GM19193 (cell line): Measurements from ENCODE around the gene THSD8.

ENCODE experiments used
- POLR2A ChIP-seq: IDR thresholded peaks from 4 replicates; pipeline ENCODE4 v1.6.1; 2011; ENCODE audit not compliant: insufficient read depth, insufficient read length; ENCODE audit errors: extremely low read depth

Gene THSD8

DNA sequence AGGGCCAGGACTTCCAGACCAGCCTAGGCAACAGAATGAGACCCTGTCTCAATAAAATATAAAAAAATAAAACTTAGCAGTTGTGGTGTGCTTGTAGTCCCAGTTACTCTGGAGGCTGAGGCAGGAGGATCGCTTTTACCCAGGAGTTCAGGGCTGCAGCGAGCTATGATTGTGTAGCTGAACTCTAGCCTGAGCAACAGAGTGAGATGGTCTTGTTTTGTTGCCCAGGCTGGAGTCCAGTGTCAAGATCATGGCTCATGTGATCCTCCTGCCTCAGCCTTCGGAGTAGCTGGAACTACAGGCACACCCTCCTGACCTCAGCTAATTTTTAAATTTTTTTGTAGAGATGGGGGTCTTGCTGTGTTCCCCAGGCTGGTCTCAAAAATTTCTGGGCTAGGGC is 14.9 kb upstream of the THSD8 start:
- TF ChIP-seq POLR2A = no peak

DNA sequence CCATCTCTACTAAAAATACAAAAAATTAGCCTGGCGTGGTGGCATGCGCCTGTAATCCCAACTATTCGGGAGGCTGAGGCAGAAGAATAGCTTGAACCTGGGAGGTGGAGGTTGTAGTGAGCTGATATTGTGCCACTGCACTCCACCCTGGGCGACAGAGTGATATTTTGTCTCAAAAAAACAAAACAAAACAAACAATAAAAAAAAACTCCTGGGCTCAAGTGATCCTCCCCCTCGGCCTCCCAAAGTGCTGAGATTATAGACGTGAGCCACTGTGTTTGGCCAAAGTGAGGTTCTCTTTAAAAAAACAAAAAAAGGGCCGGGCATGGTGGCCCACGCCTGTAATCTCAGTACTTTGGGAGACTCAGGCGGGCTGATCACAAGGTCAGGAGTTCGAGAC is 14.4 kb upstream of the THSD8 start:
- no peak for TF ChIP-seq POLR2A

DNA sequence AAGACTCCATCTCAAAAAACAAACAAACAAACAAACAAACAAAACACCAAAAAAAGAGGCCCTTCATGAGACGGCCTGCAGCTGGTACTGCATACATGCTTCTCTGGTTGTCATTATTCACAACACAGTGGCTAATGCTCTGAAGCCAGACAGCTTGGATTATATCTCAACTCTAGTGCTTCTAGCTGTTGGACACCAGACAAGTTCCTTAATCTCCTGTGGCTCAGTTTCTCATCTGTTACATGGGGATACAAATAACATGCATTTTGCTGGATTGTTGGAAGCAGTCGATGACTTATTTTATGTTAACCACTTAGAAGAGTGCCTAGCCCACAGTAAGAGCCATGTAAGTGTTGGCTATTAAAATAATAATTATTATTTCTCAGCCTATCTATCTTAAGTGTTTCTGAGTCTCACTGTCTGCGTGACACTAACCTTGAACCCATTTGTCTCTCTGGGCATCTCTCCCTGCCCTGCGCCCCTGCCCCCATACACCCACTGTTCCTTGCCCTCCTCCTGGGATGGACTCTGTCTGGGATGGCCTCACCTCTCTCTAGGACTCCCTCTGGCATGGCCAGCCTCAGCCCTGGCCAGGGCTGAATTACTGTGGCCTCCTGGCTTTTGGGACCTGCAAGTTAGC is 13.7 kb upstream of the THSD8 start:
- TF ChIP-seq POLR2A = no peak

DNA sequence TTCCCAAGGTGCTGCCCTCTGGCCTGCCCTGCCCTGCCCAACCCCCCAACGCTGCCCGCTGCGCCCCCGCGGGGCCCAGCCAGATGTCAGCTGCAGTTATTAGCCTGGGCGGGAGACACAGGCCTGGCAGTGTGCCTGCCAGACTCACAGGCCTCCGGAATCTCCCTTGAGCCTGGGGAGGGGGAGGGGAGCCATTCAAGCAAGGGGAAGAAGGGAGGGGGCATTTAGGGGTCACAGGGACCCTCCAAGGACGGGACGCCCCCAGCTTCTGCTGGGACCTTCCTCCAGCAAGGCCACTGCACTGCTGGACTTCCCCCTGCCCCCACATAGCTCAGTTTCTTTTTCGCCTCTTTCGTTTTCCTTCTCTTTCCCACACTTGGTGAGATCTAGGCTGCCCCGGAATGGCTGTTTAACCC is 13.2 kb upstream of the THSD8 start:
- peak; percentile 28 for TF ChIP-seq POLR2A

DNA sequence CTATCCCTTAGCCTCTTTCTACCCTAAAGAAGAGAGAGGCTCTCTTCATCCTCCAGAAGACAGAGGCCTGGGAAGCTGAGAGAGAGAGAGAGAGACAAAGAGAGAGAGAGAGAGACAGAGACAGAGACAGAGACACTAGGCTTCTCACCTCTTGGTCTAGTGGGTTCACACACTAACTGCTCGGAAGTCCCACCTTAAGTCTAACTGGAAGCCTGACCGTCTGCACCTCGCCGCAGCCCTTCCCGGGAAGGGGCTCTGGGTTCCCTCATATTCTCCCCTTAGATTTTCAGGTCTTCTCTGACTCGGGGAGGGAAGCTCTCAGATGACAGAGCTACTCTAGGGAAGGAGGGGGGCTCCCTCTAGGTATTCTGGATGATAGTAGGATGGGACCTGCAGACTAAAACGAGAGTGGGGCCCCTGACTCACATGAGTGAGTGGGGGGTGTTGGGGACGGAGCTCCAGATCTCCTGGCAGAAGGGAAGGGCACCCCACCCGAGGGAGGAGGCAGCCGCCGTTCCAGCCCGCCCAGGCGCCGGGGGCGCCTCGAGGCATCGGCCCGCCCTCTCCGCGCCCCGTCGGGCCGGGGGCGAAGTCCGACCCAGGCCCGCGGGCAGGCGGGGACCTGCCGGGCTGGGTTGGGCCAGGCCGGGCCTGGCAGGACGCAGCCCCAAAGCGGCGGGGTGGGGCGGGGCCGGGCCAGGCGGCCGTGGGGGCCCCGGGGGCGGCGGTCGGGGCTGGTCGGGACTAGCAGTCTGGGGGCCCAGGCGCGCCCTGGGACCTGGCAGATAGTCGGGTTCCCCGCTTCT is 12.6 kb upstream of the THSD8 start:
- TF ChIP-seq POLR2A = peak; percentile 56

DNA sequence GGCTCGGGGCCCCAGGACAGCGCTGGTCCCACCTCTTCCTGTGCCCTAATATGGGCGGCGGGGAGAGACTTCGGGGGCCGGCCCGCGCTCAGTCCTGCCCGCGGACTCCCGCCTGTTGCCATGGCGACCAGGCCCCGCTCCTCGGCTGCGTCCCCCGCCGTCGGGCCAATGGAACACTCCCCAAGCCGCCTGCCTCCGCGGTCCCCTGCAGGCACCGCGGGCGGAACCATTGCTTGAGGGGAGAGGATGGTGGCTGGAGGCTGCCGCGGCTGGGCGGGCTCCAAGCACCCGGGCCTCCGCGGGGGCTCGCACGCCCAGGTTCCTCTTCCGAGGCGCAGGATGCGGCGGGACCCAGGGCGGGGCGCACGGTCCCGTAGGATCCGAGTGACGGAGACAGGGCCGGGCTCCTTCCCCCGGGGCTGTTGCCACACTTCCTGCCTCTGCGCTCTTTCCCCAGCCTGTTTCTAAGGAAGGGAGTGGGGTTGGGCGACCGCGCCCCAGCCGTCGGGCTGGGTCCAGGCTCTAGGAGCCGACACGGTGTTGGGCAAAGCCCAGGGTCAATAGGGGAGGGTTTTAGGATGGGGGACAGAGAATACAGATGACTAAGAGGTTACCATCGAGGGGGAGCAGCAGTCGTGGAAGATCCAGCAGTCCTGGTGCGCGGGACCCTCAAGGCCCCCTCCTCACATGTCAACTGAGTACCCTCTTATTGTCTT is 11.8 kb upstream of the THSD8 start:
- TF ChIP-seq POLR2A = peak; percentile 55

DNA sequence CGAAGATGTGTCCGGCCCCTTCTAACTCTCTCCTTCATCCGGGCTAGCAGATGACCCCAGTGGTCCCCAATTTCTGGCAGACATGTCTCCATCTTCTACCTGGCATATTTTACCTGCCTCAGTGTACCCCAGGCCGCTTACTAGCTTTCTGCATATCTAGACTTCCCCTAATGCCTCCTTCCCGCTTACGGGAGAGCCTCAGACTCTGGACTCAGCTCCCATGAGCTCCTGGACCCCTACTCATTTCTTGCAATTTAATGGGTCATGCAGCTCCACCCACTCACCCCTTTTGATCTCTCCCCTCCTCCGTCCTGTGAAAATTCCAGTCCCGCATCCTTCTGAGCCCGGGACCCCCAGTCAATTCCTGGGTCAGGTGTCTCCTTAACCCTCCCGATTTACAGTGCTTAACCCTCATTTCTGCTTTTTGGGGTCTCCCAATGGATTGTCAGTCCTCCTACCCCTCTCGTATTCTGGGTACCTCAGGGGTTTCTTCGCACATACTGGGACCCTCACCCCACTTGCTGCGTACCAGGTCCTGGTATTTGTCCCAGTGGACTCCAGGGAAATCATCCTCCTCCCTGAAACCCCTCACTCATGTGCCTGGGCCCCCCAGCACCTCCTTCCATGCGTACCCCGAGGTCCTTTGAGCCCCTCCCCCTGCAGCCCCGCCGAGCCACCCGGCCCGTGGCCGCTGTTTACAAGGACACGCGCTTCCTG is 11.1 kb upstream of the THSD8 start:
- TF ChIP-seq POLR2A = no peak

DNA sequence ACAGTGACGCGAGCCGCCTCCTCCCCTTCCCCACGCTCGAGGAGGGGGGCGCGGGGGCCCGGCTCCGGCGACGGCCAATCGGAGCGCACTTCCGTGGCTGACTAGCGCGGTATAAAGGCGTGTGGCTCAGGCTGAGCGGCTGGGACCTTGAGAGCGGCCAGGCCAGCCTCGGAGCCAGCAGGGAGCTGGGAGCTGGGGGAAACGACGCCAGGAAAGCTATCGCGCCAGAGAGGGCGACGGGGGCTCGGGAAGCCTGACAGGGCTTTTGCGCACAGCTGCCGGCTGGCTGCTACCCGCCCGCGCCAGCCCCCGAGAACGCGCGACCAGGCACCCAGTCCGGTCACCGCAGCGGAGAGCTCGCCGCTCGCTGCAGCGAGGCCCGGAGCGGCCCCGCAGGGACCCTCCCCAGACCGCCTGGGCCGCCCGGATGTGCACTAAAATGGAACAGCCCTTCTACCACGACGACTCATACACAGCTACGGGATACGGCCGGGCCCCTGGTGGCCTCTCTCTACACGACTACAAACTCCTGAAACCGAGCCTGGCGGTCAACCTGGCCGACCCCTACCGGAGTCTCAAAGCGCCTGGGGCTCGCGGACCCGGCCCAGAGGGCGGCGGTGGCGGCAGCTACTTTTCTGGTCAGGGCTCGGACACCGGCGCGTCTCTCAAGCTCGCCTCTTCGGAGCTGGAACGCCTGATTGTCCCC is 10.4 kb upstream of the THSD8 start, which contains the start of gene JUNB:
JUNB (plus strand) TSS at position 142 of the 706 bp plus-strand sequence; CDS start at position 428, 286 bp downstream.
- TF ChIP-seq POLR2A = peak; percentile 100

DNA sequence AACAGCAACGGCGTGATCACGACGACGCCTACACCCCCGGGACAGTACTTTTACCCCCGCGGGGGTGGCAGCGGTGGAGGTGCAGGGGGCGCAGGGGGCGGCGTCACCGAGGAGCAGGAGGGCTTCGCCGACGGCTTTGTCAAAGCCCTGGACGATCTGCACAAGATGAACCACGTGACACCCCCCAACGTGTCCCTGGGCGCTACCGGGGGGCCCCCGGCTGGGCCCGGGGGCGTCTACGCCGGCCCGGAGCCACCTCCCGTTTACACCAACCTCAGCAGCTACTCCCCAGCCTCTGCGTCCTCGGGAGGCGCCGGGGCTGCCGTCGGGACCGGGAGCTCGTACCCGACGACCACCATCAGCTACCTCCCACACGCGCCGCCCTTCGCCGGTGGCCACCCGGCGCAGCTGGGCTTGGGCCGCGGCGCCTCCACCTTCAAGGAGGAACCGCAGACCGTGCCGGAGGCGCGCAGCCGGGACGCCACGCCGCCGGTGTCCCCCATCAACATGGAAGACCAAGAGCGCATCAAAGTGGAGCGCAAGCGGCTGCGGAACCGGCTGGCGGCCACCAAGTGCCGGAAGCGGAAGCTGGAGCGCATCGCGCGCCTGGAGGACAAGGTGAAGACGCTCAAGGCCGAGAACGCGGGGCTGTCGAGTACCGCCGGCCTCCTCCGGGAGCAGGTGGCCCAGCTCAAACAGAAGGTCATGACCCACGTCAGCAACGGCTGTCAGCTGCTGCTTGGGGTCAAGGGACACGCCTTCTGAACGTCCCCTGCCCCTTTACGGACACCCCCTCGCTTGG is 9.6 kb upstream of the THSD8 start:
- peak; percentile 60 for TF ChIP-seq POLR2A

DNA sequence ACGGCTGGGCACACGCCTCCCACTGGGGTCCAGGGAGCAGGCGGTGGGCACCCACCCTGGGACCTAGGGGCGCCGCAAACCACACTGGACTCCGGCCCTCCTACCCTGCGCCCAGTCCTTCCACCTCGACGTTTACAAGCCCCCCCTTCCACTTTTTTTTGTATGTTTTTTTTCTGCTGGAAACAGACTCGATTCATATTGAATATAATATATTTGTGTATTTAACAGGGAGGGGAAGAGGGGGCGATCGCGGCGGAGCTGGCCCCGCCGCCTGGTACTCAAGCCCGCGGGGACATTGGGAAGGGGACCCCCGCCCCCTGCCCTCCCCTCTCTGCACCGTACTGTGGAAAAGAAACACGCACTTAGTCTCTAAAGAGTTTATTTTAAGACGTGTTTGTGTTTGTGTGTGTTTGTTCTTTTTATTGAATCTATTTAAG is 9.0 kb upstream of the THSD8 start:
- no peak for TF ChIP-seq POLR2A

DNA sequence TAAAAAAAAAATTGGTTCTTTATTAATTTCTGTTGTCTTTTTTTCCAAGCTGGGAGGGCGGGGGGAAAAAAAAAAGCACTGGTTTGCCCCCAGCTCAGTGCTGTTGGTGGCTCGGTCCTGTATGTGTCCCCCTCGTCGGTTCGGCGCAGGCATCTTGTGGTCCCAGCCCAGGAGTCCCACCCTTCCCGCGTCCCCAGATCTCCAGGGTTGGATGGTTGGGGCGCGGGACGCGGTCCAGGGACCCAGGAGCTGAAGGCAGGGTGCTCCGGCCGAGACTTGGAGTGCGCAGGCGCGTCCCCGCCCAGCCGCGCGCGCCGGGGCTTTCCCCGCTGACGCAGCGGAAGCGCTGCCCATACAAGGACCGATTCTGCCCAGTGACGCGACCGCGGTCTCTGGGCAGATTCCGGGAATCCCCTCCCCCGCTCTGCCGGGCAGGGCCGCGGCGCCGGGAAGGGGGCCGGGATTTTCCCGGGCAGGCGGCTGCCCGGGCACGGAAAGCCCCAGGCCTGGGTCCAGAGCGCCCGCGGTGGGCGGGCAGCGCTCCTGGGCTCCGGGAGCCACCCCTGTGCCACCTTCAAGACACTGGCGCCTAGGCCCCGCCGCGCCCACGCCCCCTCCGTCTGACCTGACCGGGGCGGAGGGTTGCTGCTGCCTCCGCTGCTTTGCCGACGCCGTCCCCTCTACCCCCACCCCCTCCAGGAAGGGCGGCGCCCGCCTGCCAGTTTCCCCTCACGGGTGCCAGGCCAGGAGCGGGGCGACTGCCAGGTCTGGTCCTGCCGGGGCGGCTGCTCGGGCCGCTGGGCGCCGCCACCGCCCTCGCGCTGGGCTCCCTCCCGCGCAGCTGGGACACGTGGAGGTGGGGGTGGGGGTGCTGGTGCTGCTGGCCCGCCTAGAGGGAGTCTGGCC is 8.3 kb upstream of the THSD8 start:
- peak; percentile 84 for TF ChIP-seq POLR2A

DNA sequence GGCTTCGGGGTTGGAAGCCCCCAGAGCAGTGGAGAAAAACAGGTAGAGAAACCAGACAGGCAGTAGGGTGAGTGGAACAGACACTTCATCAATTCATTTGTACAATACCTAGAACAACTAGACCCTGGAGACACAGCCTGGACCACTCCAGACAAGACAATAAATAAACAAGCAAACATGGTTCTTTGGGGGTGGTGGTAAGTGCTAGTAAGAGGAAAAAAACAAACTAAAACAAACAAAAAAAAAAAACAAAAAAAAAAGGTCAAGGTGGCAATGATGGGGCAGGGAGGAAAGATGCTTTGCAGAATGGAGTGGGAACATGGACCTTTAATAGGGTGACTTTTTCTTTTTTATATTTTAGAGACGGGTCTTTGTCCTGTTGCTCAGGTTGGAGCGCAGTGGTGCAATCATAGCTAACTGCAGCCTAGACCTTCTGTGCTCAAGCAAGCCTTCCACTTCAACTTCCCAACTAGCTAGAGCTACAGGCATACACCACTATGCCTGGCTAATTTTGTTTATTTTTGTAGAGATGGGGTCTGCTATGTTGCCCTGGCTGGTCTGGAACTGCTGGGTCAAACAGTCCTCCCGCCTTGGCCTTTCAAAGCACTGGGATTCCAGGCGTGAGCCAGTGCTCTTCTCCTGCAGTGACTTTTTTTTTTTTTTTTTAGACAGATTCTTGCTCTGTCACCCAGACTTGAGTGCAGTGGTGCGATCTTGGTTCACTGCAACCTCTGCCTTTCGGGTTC is 7.5 kb upstream of the THSD8 start:
- no peak for TF ChIP-seq POLR2A
